Suprapubic skin (tissue), 3 donors: Measurements from ENCODE around the gene C13orf46.

Source experiments
- EP300 ChIP-seq: sonication (generic); formaldehyde crosslinking; IDR thresholded peaks from one replicate; pipeline ENCODE4 v1.6.1; 2017; ENCODE audit warnings: antibody characterized with exemption
- TF ChIP-seq, protein P1 (sequence below), 2 donors: fragments of 200-600 bp in 1 of 2; fragments of 450-650 bp in 1 of 2; sonication (generic) in 1 of 2; IDR thresholded peaks; one replicate each; pipeline ENCODE4 v1.5.1; 2016 to 2019; ENCODE audit warnings: antibody characterized with exemption in 2 of 2, mild to moderate bottlenecking in 1 of 2, moderate library complexity in 1 of 2

DNA sequence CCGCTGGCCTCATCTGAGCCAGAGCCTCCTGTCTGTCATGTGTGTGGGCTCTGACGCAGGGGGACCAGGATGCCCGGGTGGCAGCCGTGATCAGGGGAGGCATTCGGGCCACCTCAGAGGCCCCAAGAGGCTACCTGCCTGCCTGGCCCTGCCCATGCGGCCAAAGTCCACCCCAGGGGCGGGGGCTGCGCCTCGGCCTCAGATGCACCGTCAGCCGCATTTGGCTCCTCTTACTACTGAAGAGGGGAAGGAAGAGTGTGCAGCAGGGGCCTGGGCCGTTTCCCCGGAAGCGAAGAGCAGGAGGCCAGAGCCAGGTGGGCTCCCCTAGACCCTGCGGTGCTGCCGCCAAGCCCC is 34.0 kb downstream of the C13orf46 start:
- no peak for TF ChIP-seq EP300
- TF ChIP-seq, protein P1, sequence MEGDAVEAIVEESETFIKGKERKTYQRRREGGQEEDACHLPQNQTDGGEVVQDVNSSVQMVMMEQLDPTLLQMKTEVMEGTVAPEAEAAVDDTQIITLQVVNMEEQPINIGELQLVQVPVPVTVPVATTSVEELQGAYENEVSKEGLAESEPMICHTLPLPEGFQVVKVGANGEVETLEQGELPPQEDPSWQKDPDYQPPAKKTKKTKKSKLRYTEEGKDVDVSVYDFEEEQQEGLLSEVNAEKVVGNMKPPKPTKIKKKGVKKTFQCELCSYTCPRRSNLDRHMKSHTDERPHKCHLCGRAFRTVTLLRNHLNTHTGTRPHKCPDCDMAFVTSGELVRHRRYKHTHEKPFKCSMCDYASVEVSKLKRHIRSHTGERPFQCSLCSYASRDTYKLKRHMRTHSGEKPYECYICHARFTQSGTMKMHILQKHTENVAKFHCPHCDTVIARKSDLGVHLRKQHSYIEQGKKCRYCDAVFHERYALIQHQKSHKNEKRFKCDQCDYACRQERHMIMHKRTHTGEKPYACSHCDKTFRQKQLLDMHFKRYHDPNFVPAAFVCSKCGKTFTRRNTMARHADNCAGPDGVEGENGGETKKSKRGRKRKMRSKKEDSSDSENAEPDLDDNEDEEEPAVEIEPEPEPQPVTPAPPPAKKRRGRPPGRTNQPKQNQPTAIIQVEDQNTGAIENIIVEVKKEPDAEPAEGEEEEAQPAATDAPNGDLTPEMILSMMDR (IDR thresholded peaks at IDR 0.05): no peak
